C4-2B (cell line): ENCODE results near the gene F2RL1.

Experiments used
- H3K27ac ChIP-seq: fragments of 450-650 bp; 2 replicates; pipeline ENCODE4 v1.5.1; 2017
- CTCF ChIP-seq: fragments of 450-650 bp; conservative IDR thresholded peaks from 2 replicates; pipeline ENCODE4 v1.5.1; 2017; ENCODE audit warnings: mild to moderate bottlenecking
- ZFX ChIP-seq: fragments of 450-650 bp; IDR thresholded peaks from 2 replicates; pipeline ENCODE4 v1.6.1; 2017

F2RL1 gene

GRCh38 chr5:76787237-76787636 lies 31.6 kb upstream of the F2RL1 start:
- TF ChIP-seq CTCF (no peak), ZFX (no peak)
- peak overlapping the region; percentile 54 for H3K27ac ChIP-seq

- TF ChIP-seq CTCF (no peak), ZFX (no peak)
- H3K27ac ChIP-seq, result peak overlapping the region; percentile 54
These were observed 30.5 kb upstream of the F2RL1 start for GRCh38 chr5:76788362-76788761.

- H3K27ac ChIP-seq, result peak overlapping the region; percentile 54
These were observed 29.6 kb upstream of the F2RL1 start for GRCh38 chr5:76789275-76789674.

GRCh38 chr5:76789991-76790581 lies 28.7 kb upstream of the F2RL1 start:
- no peak overlapping the region for H3K27ac ChIP-seq
- TF ChIP-seq ZFX (no peak), CTCF (no peak)

GRCh38 chr5:76790632-76791290 lies 28.1 kb upstream of the F2RL1 start:
- H3K27ac ChIP-seq, result no peak overlapping the region
- TF ChIP-seq CTCF (no peak), ZFX (no peak)

- H3K27ac ChIP-seq, result no peak overlapping the region
- TF ChIP-seq CTCF (no peak), ZFX (no peak)
These were observed 27.4 kb upstream of the F2RL1 start for GRCh38 chr5:76791461-76791860.

GRCh38 chr5:76794871-76795270 lies 24.0 kb upstream of the F2RL1 start:
- TF ChIP-seq CTCF, result no peak
- TF ChIP-seq ZFX, result no peak
- no peak overlapping the region for H3K27ac ChIP-seq

- no peak overlapping the region for H3K27ac ChIP-seq
- TF ChIP-seq ZFX, result no peak
- no peak for TF ChIP-seq CTCF
These were observed 19.2 kb upstream of the F2RL1 start for GRCh38 chr5:76799588-76799987.
